GM12875 (cell line): Measurements from ENCODE around the gene TP73.

Experiments
- H3K4me3 ChIP-seq: one replicate; pipeline ENCODE4 v1.5.1; 2011; ENCODE audit warnings: low read depth, low read length, control low read depth
- CTCF ChIP-seq: IDR thresholded peaks from 2 replicates; pipeline ENCODE4 v1.5.1; 2011; ENCODE audit warnings: low read depth, mild to moderate bottlenecking, control low read depth, inconsistent platforms, low read length, moderate library complexity, borderline replicate concordance; ENCODE audit not compliant: insufficient read depth

Gene TP73

GRCh38 chr1:3775490-3776230, 123.3 kb downstream of the TP73 start:
- H3K4me3 ChIP-seq: no peak overlapping the region

GRCh38 chr1:3776231-3776961, 124.1 kb downstream of the TP73 start:
- no peak overlapping the region for H3K4me3 ChIP-seq
- TF ChIP-seq CTCF: no peak

More at GRCh38 chr1:3775490-3776230, 123.3 kb downstream of the TP73 start:
- TF ChIP-seq CTCF: peak; percentile 82

GRCh38 chr1:3777078-3777547, 124.8 kb downstream of the TP73 start:
- no peak overlapping the region for H3K4me3 ChIP-seq
- no peak for TF ChIP-seq CTCF

- H3K4me3 ChIP-seq: no peak overlapping the region
- TF ChIP-seq CTCF: no peak
These were observed 125.6 kb downstream of the TP73 start for GRCh38 chr1:3777647-3778589.

- TF ChIP-seq CTCF: no peak
- H3K4me3 ChIP-seq: no peak overlapping the region
These were observed 126.4 kb downstream of the TP73 start for GRCh38 chr1:3778590-3779264.

GRCh38 chr1:3779265-3779911, 127.1 kb downstream of the TP73 start:
- TF ChIP-seq CTCF: no peak
- no peak overlapping the region for H3K4me3 ChIP-seq
